Astrocyte (in vitro differentiated cells and primary cell): ENCODE data around the gene TCF19.

Experiments
- EZH2 ChIP-seq: IDR thresholded peaks from 2 replicates; pipeline ENCODE4 v1.6.1; 2012; ENCODE audit warnings: mild to moderate bottlenecking, low read length, inconsistent platforms; ENCODE audit not compliant: insufficient read depth
- TF ChIP-seq, protein P1 (sequence below): IDR thresholded peaks from 2 replicates; pipeline ENCODE4 v1.5.1; 2011; ENCODE audit warnings: low read depth, mild to moderate bottlenecking, inconsistent platforms, low read length, moderate library complexity; ENCODE audit not compliant: insufficient read depth

DNA sequence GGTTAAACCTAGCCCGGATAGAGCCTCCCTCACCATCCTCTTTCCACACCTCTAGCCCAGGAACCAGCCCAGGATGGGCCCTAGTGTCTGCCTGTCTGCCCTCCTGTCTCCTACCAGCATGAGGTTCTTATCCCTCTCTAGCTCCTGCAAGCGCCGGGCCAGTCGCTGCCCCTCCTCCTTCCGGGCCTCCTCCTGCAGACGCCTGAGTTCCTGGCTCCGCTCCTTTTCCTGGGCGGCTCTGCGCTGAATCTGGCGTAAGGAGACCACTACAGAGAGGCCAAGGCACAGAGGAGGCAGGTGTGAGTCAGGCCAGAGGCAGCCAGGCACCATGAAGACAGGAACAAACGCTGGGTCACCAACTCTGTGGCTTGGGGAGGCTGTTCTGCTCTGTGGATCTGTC is 15.2 kb upstream of the TCF19 start:
- TF ChIP-seq, protein P1, sequence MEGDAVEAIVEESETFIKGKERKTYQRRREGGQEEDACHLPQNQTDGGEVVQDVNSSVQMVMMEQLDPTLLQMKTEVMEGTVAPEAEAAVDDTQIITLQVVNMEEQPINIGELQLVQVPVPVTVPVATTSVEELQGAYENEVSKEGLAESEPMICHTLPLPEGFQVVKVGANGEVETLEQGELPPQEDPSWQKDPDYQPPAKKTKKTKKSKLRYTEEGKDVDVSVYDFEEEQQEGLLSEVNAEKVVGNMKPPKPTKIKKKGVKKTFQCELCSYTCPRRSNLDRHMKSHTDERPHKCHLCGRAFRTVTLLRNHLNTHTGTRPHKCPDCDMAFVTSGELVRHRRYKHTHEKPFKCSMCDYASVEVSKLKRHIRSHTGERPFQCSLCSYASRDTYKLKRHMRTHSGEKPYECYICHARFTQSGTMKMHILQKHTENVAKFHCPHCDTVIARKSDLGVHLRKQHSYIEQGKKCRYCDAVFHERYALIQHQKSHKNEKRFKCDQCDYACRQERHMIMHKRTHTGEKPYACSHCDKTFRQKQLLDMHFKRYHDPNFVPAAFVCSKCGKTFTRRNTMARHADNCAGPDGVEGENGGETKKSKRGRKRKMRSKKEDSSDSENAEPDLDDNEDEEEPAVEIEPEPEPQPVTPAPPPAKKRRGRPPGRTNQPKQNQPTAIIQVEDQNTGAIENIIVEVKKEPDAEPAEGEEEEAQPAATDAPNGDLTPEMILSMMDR, result no peak
- no peak for TF ChIP-seq EZH2
